Urinary bladder (tissue), 4 donors: Measurements from ENCODE around the gene TNFRSF1B. TPM values are rescaled to one million over a fixed set of nuclear protein-coding genes. Genes with fewer than 3 reads are reported as not detected.

Experiments used
- DNase-seq: peaks from one replicate; pipeline ENCODE4 v3.0.0-alpha.2; 2015; ENCODE audit errors: extremely low spot score
- H3K27ac ChIP-seq: one replicate; pipeline ENCODE4 v1.5.1; 2013; ENCODE audit warnings: low read depth, mild to moderate bottlenecking, moderate library complexity
- H3K36me3 ChIP-seq: one replicate; pipeline ENCODE4 v1.6.1; 2013; ENCODE audit warnings: mild to moderate bottlenecking, moderate library complexity; ENCODE audit not compliant: insufficient read depth
- H3K4me1 ChIP-seq: one replicate; pipeline ENCODE4 v1.6.1; 2013; ENCODE audit warnings: mild to moderate bottlenecking, moderate library complexity; ENCODE audit not compliant: insufficient read depth
- H3K4me3 ChIP-seq: one replicate; pipeline ENCODE4 v1.5.1; 2013; ENCODE audit warnings: low read depth, low read length
- WGBS: extraction: QIAGEN DNeasy Blood & Tissue Kit; methylation state at CpG from one replicate; pipeline ENCODE4 v1.1.7; 2013; 5-methylcytosine and 5-hydroxymethylcytosine counted together
- polyA plus RNA-seq: library from polyadenylated mRNA; stranded (reverse); fragments of 200-250 nt; gene quantifications from one replicate; pipeline ENCODE4 v1.2.3, GENCODE V29; 2013
- total RNA-seq: library from RNA; depleted of rRNA; stranded (reverse); fragments of >200 nt; gene quantifications from one replicate; pipeline ENCODE4 v1.2.3, GENCODE V29; 2014
- donor health status: healthy with polysubstance abuse.
- donor health status: healthy.

Gene TNFRSF1B
- total and polyA plus RNA-seq, 2 donors = 11.7 to 30.8 TPM

- Histone ChIP-seq H3K27ac (no peak overlapping the region), H3K4me1 (no peaks in the 10 kb centered on the region), H3K36me3 (no peaks in the 10 kb centered on the region), H3K4me3 (no peak overlapping the region)
- no peak for DNase-seq
- 71% methylated on average over 5 of the region's 5 CpGs for WGBS
These were observed 22.5 kb downstream of the TNFRSF1B start for GRCh38 chr1:12189328-12189682.

- H3K36me3 ChIP-seq = no peaks in the 10 kb centered on the region
These were observed 24.6 kb downstream of the TNFRSF1B start for GRCh38 chr1:12191242-12192032.

GRCh38 chr1:12194666-12195216 lies 27.9 kb downstream of the TNFRSF1B start:
- Histone ChIP-seq H3K36me3 (no peaks in the 10 kb centered on the region), H3K4me3 (no peak overlapping the region)
- 79% methylated on average over 14 of the region's 14 CpGs for WGBS

More at GRCh38 chr1:12191242-12192032, 24.6 kb downstream of the TNFRSF1B start:
- Histone ChIP-seq H3K27ac (no peak overlapping the region), H3K4me1 (no peaks in the 10 kb centered on the region), H3K4me3 (no peak overlapping the region)
- 87% methylated on average over 58 of the region's 58 CpGs for WGBS
- no peak for DNase-seq

GRCh38 chr1:12195416-12195815 lies 28.6 kb downstream of the TNFRSF1B start:
- no peak overlapping the region for H3K27ac ChIP-seq
- DNase-seq = no peak
- H3K4me3 ChIP-seq = no peak overlapping the region
- H3K4me1 ChIP-seq = no peaks in the 10 kb centered on the region
- no peaks in the 10 kb centered on the region for H3K36me3 ChIP-seq
- 62% methylated on average over 3 of the region's 3 CpGs for WGBS

More at GRCh38 chr1:12194666-12195216, 27.9 kb downstream of the TNFRSF1B start:
- Histone ChIP-seq H3K27ac (no peak overlapping the region), H3K4me1 (no peaks in the 10 kb centered on the region)
- DNase-seq = no peak

- Histone ChIP-seq H3K27ac (no peak overlapping the region), H3K4me3 (no peak overlapping the region), H3K36me3 (no peaks in the 10 kb centered on the region), H3K4me1 (no peaks in the 10 kb centered on the region)
- no peak for DNase-seq
- WGBS = 61% methylated on average over 20 of the region's 20 CpGs
These were observed 30.1 kb downstream of the TNFRSF1B start for GRCh38 chr1:12196641-12197482.

- no peak for DNase-seq
- Histone ChIP-seq H3K4me1 (no peaks in the 10 kb centered on the region), H3K4me3 (no peak overlapping the region), H3K27ac (no peak overlapping the region), H3K36me3 (no peaks in the 10 kb centered on the region)
- whole genome bisulfite sequencing = 82% methylated on average over 7 of the region's 7 CpGs
These were observed 30.7 kb downstream of the TNFRSF1B start for GRCh38 chr1:12197483-12197880.

GRCh38 chr1:12200208-12200607 lies 33.4 kb downstream of the TNFRSF1B start:
- no peaks in the 10 kb centered on the region for H3K4me1 ChIP-seq
- no peaks in the 10 kb centered on the region for H3K36me3 ChIP-seq
- H3K4me3 ChIP-seq = no peak overlapping the region
- DNase-seq = no peak
- no peak overlapping the region for H3K27ac ChIP-seq
- 90% methylated on average over 7 of the region's 7 CpGs for WGBS

- Histone ChIP-seq H3K4me1 (no peaks in the 10 kb centered on the region), H3K27ac (no peak overlapping the region), H3K4me3 (no peak overlapping the region), H3K36me3 (no peaks in the 10 kb centered on the region)
- DNase-seq = no peak
- 89% methylated on average over 18 of the region's 18 CpGs for WGBS
These were observed 34.8 kb downstream of the TNFRSF1B start for GRCh38 chr1:12201352-12202189.

GRCh38 chr1:12202190-12202497 lies 35.4 kb downstream of the TNFRSF1B start:
- no peak for DNase-seq
- Histone ChIP-seq H3K36me3 (no peaks in the 10 kb centered on the region), H3K4me3 (no peak overlapping the region), H3K4me1 (no peaks in the 10 kb centered on the region), H3K27ac (no peak overlapping the region)
- WGBS = 88% methylated on average over 6 of the region's 6 CpGs

- Histone ChIP-seq H3K36me3 (no peaks in the 10 kb centered on the region), H3K4me1 (no peaks in the 10 kb centered on the region), H3K27ac (no peak overlapping the region), H3K4me3 (no peak overlapping the region)
- 89% methylated on average over 4 of the region's 4 CpGs for WGBS
- no peak for DNase-seq
These were observed 35.8 kb downstream of the TNFRSF1B start for GRCh38 chr1:12202577-12202976.

- H3K36me3 ChIP-seq = no peaks in the 10 kb centered on the region
These were observed 36.6 kb downstream of the TNFRSF1B start for GRCh38 chr1:12203216-12204007.

GRCh38 chr1:12204140-12204539 lies 37.3 kb downstream of the TNFRSF1B start:
- H3K27ac ChIP-seq = no peak overlapping the region
- 85% methylated on average over 7 of the region's 7 CpGs for WGBS
- DNase-seq = no peak
- no peak overlapping the region for H3K4me3 ChIP-seq
- H3K36me3 ChIP-seq = no peaks in the 10 kb centered on the region
- no peaks in the 10 kb centered on the region for H3K4me1 ChIP-seq

More at GRCh38 chr1:12203216-12204007, 36.6 kb downstream of the TNFRSF1B start:
- no peaks in the 10 kb centered on the region for H3K4me1 ChIP-seq
- 91% methylated on average over 20 of the region's 20 CpGs for WGBS
- no peak overlapping the region for H3K4me3 ChIP-seq
- no peak overlapping the region for H3K27ac ChIP-seq
- DNase-seq = no peak
